WTC11 (cell line): ENCODE data around the gene NHERF2. TPM values are rescaled to one million over a fixed set of nuclear protein-coding genes. Genes with fewer than 3 reads are reported as not detected.

Experiments
- ATAC-seq: fragments of 200-7000 bp; cut with Tn5 transposase; 2 replicates; pipeline ENCODE4 v1.10.0; 2021; ENCODE audit warnings: mild to moderate bottlenecking, moderate library complexity
- CTCF ChIA-PET: fragments of 300-600 bp; sonication (Branson Sonifier 250); formaldehyde crosslinking; loops from one replicate; lab custom pipeline; 2021; ENCODE audit warnings: antibody characterized with exemption; lab: Charles Lee
- POLR2A ChIA-PET: fragments of 350-600 bp; sonication (Branson Sonifier 250); formaldehyde crosslinking; loops from one replicate; lab custom pipeline; 2021; ENCODE audit warnings: antibody characterized with exemption; lab: Charles Lee
- DNase-seq: peaks from one replicate; pipeline ENCODE4 v3.0.0; 2021; ENCODE audit warnings: low spot score
- H3K27ac Mint-ChIP-seq: 2 replicates; pipeline ENCODE4 v1.8.0; 2021; ENCODE audit warnings: mixed read lengths
- H3K27me3 Mint-ChIP-seq: 2 replicates; pipeline ENCODE4 v1.8.0; 2021; ENCODE audit warnings: low read depth, mild to moderate bottlenecking, moderate library complexity, mixed read lengths
- H3K36me3 Mint-ChIP-seq: 2 replicates; pipeline ENCODE4 v1.8.0; 2021; ENCODE audit warnings: mixed read lengths
- H3K4me1 Mint-ChIP-seq: 2 replicates; pipeline ENCODE4 v1.8.0; 2022; ENCODE audit warnings: mixed read lengths
- H3K4me3 Mint-ChIP-seq: 2 replicates; pipeline ENCODE4 v1.8.0; 2021; ENCODE audit warnings: mild to moderate bottlenecking, moderate library complexity, mixed read lengths
- H3K9me3 Mint-ChIP-seq: 2 replicates; pipeline ENCODE4 v1.8.0; 2021; ENCODE audit warnings: mixed read lengths
- AFF4 ChIP-seq: sonication (generic); formaldehyde crosslinking; IDR thresholded peaks from 2 replicates; pipeline ENCODE4 v1.8.1; 2023; ENCODE audit warnings: mild to moderate bottlenecking, missing genetic modification reagents, borderline replicate concordance
- CREB1 ChIP-seq: sonication (generic); formaldehyde crosslinking; IDR thresholded peaks from 2 replicates; pipeline ENCODE4 v1.8.0; 2023; ENCODE audit warnings: mild to moderate bottlenecking, missing genetic modification reagents
- ESRRA ChIP-seq: sonication (generic); formaldehyde crosslinking; IDR thresholded peaks from 2 replicates; pipeline ENCODE4 v1.8.1; 2022; ENCODE audit warnings: mild to moderate bottlenecking, missing genetic modification reagents, borderline replicate concordance
- HMGA2 ChIP-seq: fragments of 250-450 bp; sonication (Bioruptor Pico); IDR thresholded peaks from 2 replicates; pipeline ENCODE4 v1.4.0; 2021; ENCODE audit warnings: mild to moderate bottlenecking, moderate library complexity
- IRF2 ChIP-seq: sonication (generic); formaldehyde crosslinking; IDR thresholded peaks from 2 replicates; pipeline ENCODE4 v1.8.0; 2022; ENCODE audit warnings: low read depth, missing genetic modification reagents, borderline replicate concordance
- KAT7 ChIP-seq: sonication (generic); formaldehyde crosslinking; IDR thresholded peaks from 2 replicates; pipeline ENCODE4 v1.8.1; 2023; ENCODE audit warnings: missing genetic modification reagents, mild to moderate bottlenecking, borderline replicate concordance
- NFE2L1 ChIP-seq: sonication (generic); formaldehyde crosslinking; IDR thresholded peaks from 2 replicates; pipeline ENCODE4 v1.8.1; 2023; ENCODE audit warnings: missing genetic modification reagents
- OVOL2 ChIP-seq: fragments of 250-450 bp; sonication (Bioruptor Pico); IDR thresholded peaks from 2 replicates; pipeline ENCODE4 v1.9.0; 2021; ENCODE audit warnings: mild to moderate bottlenecking, borderline replicate concordance
- RORB ChIP-seq: fragments of 250-450 bp; sonication (Bioruptor Pico); IDR thresholded peaks from 2 replicates; pipeline ENCODE4 v1.9.0; 2021; ENCODE audit warnings: mild to moderate bottlenecking
- SOX15 ChIP-seq: fragments of 250-450 bp; sonication (Bioruptor Pico); IDR thresholded peaks from 2 replicates; pipeline ENCODE4 v1.9.0; 2021; ENCODE audit warnings: mild to moderate bottlenecking
- USF2 ChIP-seq: sonication (generic); formaldehyde crosslinking; IDR thresholded peaks from 2 replicates; pipeline ENCODE4 v1.8.1; 2023; ENCODE audit warnings: mild to moderate bottlenecking, missing genetic modification reagents, moderate library complexity
- ZBTB43 ChIP-seq: sonication (generic); formaldehyde crosslinking; IDR thresholded peaks from 2 replicates; pipeline ENCODE4 v1.8.1; 2023; ENCODE audit warnings: mild to moderate bottlenecking, missing genetic modification reagents
- ZNF121 ChIP-seq: sonication (generic); formaldehyde crosslinking; IDR thresholded peaks from 2 replicates; pipeline ENCODE4 v1.8.0; 2023; ENCODE audit warnings: missing genetic modification reagents
- ZNF219 ChIP-seq: sonication (generic); formaldehyde crosslinking; IDR thresholded peaks from 2 replicates; pipeline ENCODE4 v1.8.0; 2023; ENCODE audit warnings: missing genetic modification reagents, mild to moderate bottlenecking, borderline replicate concordance
- ZNF416 ChIP-seq: fragments of 250-450 bp; sonication (Bioruptor Pico); IDR thresholded peaks from 2 replicates; pipeline ENCODE4 v1.9.0; 2021; ENCODE audit warnings: mild to moderate bottlenecking, inconsistent platforms
- ZNF512 ChIP-seq: sonication (generic); formaldehyde crosslinking; IDR thresholded peaks from 2 replicates; pipeline ENCODE4 v1.8.1; 2022; ENCODE audit warnings: missing genetic modification reagents, borderline replicate concordance
- ZSCAN18 ChIP-seq: fragments of 250-450 bp; sonication (Bioruptor Pico); IDR thresholded peaks from 2 replicates; pipeline ENCODE4 v2.1.2; 2022; ENCODE audit warnings: mild to moderate bottlenecking, moderate library complexity
- total RNA-seq: library from RNA; stranded (reverse); gene quantifications from 3 replicates; pipeline ENCODE4 v1.2.3, GENCODE V29; 2021
- TF ChIP-seq, protein P1 (sequence below): sonication (generic); formaldehyde crosslinking; IDR thresholded peaks from 2 replicates; pipeline ENCODE4 v1.8.1; 2023; ENCODE audit warnings: mild to moderate bottlenecking, moderate library complexity, missing genetic modification reagents
- TF ChIP-seq, protein P2 (sequence below): sonication (generic); formaldehyde crosslinking; IDR thresholded peaks from 2 replicates; pipeline ENCODE4 v1.8.1; 2023; ENCODE audit warnings: mild to moderate bottlenecking, missing genetic modification reagents
- TF ChIP-seq, protein P3 (sequence below): sonication (generic); formaldehyde crosslinking; conservative IDR thresholded peaks from 2 replicates; pipeline ENCODE4 v1.8.1; 2022; ENCODE audit warnings: mild to moderate bottlenecking, missing genetic modification reagents

The NHERF2 gene
- total RNA-seq, 1 experiment from 2014 or later: 31.1 TPM

- TF ChIP-seq, protein P1, sequence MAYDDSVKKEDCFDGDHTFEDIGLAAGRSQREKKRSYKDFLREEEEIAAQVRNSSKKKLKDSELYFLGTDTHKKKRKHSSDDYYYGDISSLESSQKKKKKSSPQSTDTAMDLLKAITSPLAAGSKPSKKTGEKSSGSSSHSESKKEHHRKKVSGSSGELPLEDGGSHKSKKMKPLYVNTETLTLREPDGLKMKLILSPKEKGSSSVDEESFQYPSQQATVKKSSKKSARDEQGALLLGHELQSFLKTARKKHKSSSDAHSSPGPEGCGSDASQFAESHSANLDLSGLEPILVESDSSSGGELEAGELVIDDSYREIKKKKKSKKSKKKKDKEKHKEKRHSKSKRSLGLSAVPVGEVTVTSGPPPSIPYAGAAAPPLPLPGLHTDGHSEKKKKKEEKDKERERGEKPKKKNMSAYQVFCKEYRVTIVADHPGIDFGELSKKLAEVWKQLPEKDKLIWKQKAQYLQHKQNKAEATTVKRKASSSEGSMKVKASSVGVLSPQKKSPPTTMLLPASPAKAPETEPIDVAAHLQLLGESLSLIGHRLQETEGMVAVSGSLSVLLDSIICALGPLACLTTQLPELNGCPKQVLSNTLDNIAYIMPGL (CRISPR knock-in tag): no peak
- TF ChIP-seq CREB1 (CRISPR knock-in tag) (no peak), USF2 (CRISPR knock-in tag) (no peak), KAT7 (no peak)
- TF ChIP-seq, protein P2, sequence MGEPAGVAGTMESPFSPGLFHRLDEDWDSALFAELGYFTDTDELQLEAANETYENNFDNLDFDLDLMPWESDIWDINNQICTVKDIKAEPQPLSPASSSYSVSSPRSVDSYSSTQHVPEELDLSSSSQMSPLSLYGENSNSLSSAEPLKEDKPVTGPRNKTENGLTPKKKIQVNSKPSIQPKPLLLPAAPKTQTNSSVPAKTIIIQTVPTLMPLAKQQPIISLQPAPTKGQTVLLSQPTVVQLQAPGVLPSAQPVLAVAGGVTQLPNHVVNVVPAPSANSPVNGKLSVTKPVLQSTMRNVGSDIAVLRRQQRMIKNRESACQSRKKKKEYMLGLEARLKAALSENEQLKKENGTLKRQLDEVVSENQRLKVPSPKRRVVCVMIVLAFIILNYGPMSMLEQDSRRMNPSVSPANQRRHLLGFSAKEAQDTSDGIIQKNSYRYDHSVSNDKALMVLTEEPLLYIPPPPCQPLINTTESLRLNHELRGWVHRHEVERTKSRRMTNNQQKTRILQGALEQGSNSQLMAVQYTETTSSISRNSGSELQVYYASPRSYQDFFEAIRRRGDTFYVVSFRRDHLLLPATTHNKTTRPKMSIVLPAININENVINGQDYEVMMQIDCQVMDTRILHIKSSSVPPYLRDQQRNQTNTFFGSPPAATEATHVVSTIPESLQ: no peak
- TF ChIP-seq, protein P3, sequence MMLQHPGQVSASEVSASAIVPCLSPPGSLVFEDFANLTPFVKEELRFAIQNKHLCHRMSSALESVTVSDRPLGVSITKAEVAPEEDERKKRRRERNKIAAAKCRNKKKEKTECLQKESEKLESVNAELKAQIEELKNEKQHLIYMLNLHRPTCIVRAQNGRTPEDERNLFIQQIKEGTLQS: no peak
Observed at GRCh38 chr16:2083876-2084780, 57.4 kb downstream of the NHERF2 start (continued).

GRCh38 chr16:2084895-2085625 lies 58.4 kb downstream of the NHERF2 start:
- DNase-seq: no peak
- no peak overlapping the region for H3K4me3 Mint-ChIP-seq
- H3K36me3 Mint-ChIP-seq: peaks cover 3% of the 10 kb centered on the region; the same call in 1 of the 2 replicates
- ATAC-seq: no peak
- ChIA-PET POLR2A (interaction anchor here (0.6 kb wide), 1 partner anchor 87 kb away, joined by 3 read pairs; no protein-coding TSS in a partner anchor), CTCF (interaction anchor here (1.1 to 2.4 kb wide), 3 partner anchors 37 to 81 kb away, joined by 3 to 11 read pairs (median 4); partner anchors contain the start of genes NTHL1 and TSC2)
- H3K27ac Mint-ChIP-seq: no peak overlapping the region
- no peaks in the 10 kb centered on the region for H3K4me1 Mint-ChIP-seq
- H3K9me3 Mint-ChIP-seq: no peaks in the 10 kb centered on the region
- no peaks in the 10 kb centered on the region for H3K27me3 Mint-ChIP-seq
- TF ChIP-seq IRF2 (CRISPR knock-in tag): no peak
- TF ChIP-seq RORB (CRISPR knock-in tag): no peak
- TF ChIP-seq HMGA2 (CRISPR knock-in tag): no peak
- TF ChIP-seq ZSCAN18 (CRISPR knock-in tag): no peak
- no peak for TF ChIP-seq ESRRA (CRISPR knock-in tag)
- TF ChIP-seq ZNF219 (CRISPR knock-in tag): no peak
- no peak for TF ChIP-seq AFF4 (CRISPR knock-in tag)
- TF ChIP-seq SOX15 (CRISPR knock-in tag): no peak
- no peak for TF ChIP-seq ZBTB43
- TF ChIP-seq OVOL2 (CRISPR knock-in tag): no peak
- TF ChIP-seq, protein P3: no peak
- no peak for TF ChIP-seq ZNF121 (CRISPR knock-in tag)
- no peak for TF ChIP-seq ZNF416
- no peak for TF ChIP-seq ZNF512 (CRISPR knock-in tag)
- no peak for TF ChIP-seq NFE2L1
